Activated T-cell treated with anti-CD3 and anti-CD28 coated beads, Interleukin-2, amount 50 U/mL, for 4 hours (primary cell): Measurements from ENCODE around the gene IL13RA2. TPM values are rescaled to one million over a fixed set of nuclear protein-coding genes. Genes with fewer than 3 reads are reported as not detected.

Source experiments
- ATAC-seq, 2 donors: fragments of 200-7000 bp; cut with Tn5 transposase; one replicate each; pipeline ENCODE4 v1.10.0; 2021
- DNase-seq: peaks from one replicate; pipeline ENCODE4 v3.0.0-alpha.2; 2020
- H3K27me3 Mint-ChIP-seq: one replicate; pipeline ENCODE4 v1.8.0; 2021; ENCODE audit warnings: low read depth, mixed read lengths
- H3K36me3 Mint-ChIP-seq: one replicate; pipeline ENCODE4 v1.8.0; 2022; ENCODE audit warnings: mixed read lengths; ENCODE audit not compliant: insufficient read depth
- H3K4me1 Mint-ChIP-seq: one replicate; pipeline ENCODE4 v1.8.0; 2021; ENCODE audit warnings: low read depth, mixed read lengths
- H3K4me3 Mint-ChIP-seq: one replicate; pipeline ENCODE4 v1.8.0; 2021; ENCODE audit warnings: mild to moderate bottlenecking, moderate library complexity, mixed read lengths
- H3K9me3 Mint-ChIP-seq: one replicate; pipeline ENCODE4 v1.8.0; 2021; ENCODE audit warnings: mixed read lengths
- total RNA-seq, 3 donors: library from RNA; stranded (reverse); gene quantifications; one replicate each; pipeline ENCODE4 v1.2.1, GENCODE V29; 2021

IL13RA2 gene
- total RNA-seq, 3 donors from 2014 or later: not detected

DNA sequence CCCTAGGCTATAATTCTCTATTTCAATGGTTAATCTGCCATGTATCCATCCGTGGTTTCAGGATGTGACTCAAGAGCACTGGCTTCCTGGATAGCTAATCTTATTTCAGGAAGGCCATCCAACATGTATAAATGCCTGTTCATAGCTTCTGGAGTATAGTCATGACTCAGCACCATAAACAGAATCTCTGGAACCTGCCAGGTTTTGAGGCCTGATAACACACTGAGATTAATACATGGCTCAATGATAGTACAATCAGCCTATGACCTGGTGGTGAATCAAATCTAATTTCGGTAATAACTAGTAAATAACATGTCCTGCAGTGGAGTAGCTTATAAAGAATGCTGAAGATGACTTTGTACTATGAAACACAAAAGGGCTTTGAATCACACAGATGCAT lies 5.7 kb upstream of the IL13RA2 start:
- no peaks in the 10 kb centered on the region for H3K4me1 Mint-ChIP-seq
- DNase-seq (no peak), ATAC-seq (no peak)
- H3K9me3 Mint-ChIP-seq: no peaks in the 10 kb centered on the region
- no peaks in the 10 kb centered on the region for H3K36me3 Mint-ChIP-seq
- no peak overlapping the region for H3K4me3 Mint-ChIP-seq
- peaks cover 2% of the 10 kb centered on the region for H3K27me3 Mint-ChIP-seq

DNA sequence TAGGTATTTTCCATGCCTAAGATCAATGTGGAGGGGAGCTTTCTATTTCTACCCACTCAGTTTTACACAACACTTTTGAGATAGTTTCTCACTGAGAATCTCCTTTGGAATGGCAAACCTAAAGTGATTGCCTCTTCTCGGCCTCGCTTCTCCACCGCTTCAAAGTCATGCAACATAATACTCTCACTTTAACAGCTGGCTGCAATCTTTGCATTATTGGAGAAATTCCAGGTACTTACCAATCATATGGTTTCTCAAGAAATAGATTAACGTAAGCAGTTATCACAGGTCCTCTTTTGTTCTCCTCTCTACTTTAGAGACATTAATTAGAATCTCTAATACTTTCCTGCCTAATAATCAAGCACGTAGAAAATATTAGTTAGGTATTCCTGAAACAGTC lies 3.7 kb upstream of the IL13RA2 start:
- H3K4me1 Mint-ChIP-seq: no peaks in the 10 kb centered on the region
- no peak for ATAC-seq
- no peaks in the 10 kb centered on the region for H3K9me3 Mint-ChIP-seq
- no peak overlapping the region for H3K4me3 Mint-ChIP-seq
- no peaks in the 10 kb centered on the region for H3K36me3 Mint-ChIP-seq
- no peak for DNase-seq
- H3K27me3 Mint-ChIP-seq: peaks cover 2% of the 10 kb centered on the region

DNA sequence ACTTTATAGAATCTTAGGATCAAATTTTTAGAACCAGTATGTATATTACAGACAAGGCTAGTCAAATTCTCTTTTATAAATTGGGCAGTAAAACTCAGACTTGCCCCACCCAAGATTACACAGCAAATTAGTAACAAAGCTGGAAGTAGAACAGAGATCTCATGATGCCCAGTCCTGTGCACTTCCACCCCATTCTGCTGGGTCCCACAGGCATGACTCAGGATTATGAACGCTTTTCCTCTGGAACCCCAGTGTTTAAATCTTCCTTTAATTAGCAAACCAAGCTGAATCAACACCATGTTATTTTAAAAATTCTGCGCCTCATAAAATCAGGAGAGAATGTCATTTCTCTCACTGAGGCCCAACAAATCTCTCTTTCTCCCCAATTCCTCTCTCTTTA lies 1.5 kb upstream of the IL13RA2 start:
- Mint-ChIP-seq H3K9me3 (no peaks in the 10 kb centered on the region), H3K4me1 (no peaks in the 10 kb centered on the region), H3K36me3 (no peaks in the 10 kb centered on the region), H3K27me3 (no peaks in the 10 kb centered on the region), H3K4me3 (no peak overlapping the region)
- ATAC-seq (no peak), DNase-seq (no peak)

DNA sequence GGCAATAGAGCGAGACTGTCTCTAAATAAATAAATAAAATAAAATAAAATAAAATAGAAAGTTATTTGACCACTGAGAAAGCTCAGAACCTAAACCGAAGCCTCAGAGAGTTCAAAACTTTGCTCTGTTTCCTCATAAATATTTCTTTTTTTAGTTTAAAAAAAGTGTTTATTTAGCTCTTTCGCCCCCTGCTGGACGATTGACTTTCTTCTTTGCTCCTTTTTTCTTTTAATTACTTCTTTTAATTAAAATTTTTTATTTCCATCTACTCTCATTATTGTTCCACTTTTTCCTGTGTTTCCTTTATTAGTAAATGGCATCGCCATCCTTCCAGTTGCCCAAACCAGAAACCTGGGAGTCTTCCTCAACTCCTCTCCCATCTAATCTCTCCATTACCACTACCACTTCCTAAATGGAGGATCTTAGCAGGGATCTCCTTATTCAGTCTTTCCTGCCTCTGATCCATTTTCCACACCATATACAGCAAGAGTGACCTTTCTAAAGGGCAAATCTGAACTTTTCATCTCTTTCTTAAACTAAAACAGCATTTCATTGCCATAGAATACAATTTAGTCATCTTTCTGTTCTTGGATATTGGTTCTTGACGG lies 728 bp upstream of the IL13RA2 start:
- Mint-ChIP-seq H3K9me3 (no peaks in the 10 kb centered on the region), H3K27me3 (no peaks in the 10 kb centered on the region), H3K4me1 (no peaks in the 10 kb centered on the region), H3K4me3 (no peak overlapping the region), H3K36me3 (no peaks in the 10 kb centered on the region)
- ATAC-seq: no peak
- DNase-seq: no peak

DNA sequence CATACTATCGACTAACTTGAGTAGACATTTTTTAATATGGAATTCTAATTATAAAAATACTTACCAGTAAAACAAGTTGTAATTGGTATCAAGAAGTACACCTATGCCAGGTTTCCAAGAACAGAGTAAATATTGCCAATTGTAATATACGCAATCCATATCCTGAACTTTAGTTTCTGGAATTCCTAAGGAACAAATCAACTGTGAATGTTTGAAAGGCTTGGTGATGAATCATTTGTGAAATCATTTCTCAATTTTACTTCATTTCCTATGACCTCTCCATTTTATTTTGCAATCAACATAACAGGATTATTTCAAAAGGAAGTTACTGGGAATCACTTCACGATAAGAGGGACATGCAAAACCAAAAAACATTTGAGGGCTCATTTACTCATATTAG lies 3.7 kb downstream of the IL13RA2 start:
- ATAC-seq: no peak
- DNase-seq: no peak
- no peaks in the 10 kb centered on the region for H3K4me1 Mint-ChIP-seq
- no peaks in the 10 kb centered on the region for H3K36me3 Mint-ChIP-seq
- no peaks in the 10 kb centered on the region for H3K27me3 Mint-ChIP-seq
- no peaks in the 10 kb centered on the region for H3K9me3 Mint-ChIP-seq
- H3K4me3 Mint-ChIP-seq: no peak overlapping the region

DNA sequence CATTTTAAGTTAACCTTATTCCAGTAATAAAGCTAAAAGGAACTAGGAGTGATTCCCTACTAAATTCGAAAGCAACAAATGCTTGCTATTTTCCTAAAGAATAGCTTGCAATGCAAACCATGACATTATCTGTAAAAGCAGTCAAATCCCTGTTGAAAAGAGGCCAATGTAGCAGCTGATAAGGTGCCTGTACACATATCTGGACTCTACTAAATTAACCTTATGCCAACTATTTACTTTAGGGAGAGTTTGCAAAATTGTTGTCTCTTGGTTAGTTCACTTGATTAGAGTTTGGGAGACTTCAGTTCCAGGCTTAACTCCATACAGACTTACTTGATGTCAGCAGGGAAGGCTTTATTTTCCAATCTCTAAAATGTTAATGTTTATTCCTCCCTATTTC lies 6.0 kb downstream of the IL13RA2 start:
- ATAC-seq (no peak), DNase-seq (no peak)
- Mint-ChIP-seq H3K4me3 (no peak overlapping the region), H3K4me1 (no peaks in the 10 kb centered on the region), H3K27me3 (no peaks in the 10 kb centered on the region), H3K9me3 (no peaks in the 10 kb centered on the region), H3K36me3 (no peaks in the 10 kb centered on the region)

DNA sequence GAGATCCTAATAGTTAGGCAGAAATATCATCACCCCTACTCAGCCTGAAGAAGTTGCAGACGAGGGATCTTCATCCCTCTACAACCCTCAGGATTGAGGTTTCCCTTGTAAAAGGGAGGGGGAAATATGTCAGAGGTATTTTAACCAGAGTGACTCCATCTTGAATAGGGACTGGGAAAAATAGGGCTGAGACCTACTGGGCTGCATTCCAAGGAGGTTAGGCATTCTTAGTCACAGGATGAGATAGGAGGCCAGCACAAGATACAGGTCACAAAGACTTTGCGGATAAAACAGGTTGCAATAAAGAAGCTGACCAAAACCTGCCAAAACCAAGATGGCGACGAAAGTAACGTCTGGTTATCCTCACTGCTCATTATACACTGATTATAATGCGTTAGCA lies 17.5 kb downstream of the IL13RA2 start:
- no peaks in the 10 kb centered on the region for H3K4me1 Mint-ChIP-seq
- no peaks in the 10 kb centered on the region for H3K36me3 Mint-ChIP-seq
- H3K4me3 Mint-ChIP-seq: no peak overlapping the region
- no peaks in the 10 kb centered on the region for H3K27me3 Mint-ChIP-seq
- no peak for DNase-seq
- no peaks in the 10 kb centered on the region for H3K9me3 Mint-ChIP-seq
- ATAC-seq: no peak

DNA sequence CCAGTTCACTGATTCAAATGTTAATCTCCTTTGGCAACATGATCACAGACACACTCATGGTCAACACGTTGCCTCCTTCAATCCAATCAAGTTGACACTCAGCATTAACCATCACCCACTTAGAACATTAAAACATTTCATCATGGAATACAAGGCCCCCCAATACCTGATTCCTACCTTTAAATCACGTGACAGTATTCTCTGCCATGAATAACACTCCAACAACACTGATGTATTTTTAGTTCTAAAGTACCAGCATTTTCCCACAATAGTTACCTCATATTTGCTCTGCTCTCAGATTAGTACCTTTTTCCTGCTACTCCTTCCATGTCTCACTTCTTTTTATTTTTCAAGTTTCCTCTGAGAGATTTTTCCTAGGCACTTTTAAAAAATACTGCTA lies 19.6 kb downstream of the IL13RA2 start:
- Mint-ChIP-seq H3K27me3 (no peaks in the 10 kb centered on the region), H3K9me3 (no peaks in the 10 kb centered on the region), H3K4me1 (no peaks in the 10 kb centered on the region), H3K36me3 (no peaks in the 10 kb centered on the region), H3K4me3 (no peak overlapping the region)
- no peak for DNase-seq
- ATAC-seq: no peak

DNA sequence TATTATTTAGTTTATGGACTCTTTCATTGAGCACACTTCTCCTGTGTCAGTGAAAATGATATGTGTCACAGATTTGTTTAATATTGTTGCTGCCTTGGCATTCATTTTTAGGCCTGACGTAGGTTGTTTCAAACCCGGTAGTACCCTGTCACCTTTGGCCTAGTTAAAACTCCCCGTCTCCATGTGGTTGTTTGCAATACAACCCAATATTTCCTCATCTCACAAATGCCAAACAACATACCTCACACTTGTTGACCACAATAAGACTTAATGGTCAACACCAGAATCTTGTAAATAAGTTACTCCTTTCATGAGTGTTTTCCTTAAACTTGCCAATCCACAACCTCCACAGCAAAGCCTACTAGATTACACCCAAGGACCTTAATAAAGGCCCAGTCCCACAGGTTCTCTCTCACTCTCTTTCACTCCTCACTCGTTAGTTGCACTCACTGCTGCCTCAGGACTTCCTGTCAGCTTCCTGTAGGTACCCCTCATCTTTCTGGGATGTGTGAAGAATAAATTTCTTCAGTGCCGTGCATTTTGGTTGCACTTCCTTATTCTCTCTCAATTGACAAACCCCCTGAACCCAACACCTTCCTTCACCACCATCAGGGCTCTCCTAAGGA lies 31.3 kb downstream of the IL13RA2 start:
- H3K4me1 Mint-ChIP-seq: no peaks in the 10 kb centered on the region
- H3K4me3 Mint-ChIP-seq: no peak overlapping the region

DNA sequence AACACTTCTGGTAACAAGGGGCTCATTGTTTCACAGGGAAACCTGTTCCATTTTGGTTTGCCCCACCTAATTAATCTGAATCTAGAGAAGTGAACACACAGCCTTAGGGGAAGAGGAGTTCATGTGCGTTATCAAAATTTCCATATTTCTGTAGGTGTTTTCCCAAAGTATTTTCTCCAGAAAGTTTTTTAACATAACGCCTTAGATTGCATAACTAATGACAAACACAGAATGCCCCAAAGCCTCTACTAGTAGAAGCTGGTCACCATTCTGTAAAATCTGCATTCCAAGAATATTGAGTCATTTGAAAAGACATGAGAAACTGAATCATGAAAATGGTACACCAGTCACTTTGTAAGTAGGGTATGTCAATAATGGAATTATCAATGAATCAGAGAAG lies 41.1 kb downstream of the IL13RA2 start:
- H3K36me3 Mint-ChIP-seq: no peaks in the 10 kb centered on the region
- no peak overlapping the region for H3K4me3 Mint-ChIP-seq
- DNase-seq: no peak
- no peak for ATAC-seq
- no peaks in the 10 kb centered on the region for H3K27me3 Mint-ChIP-seq
- H3K4me1 Mint-ChIP-seq: no peaks in the 10 kb centered on the region
- H3K9me3 Mint-ChIP-seq: peaks cover 4% of the 10 kb centered on the region

More for the DNA sequence above, 31.3 kb downstream of the IL13RA2 start:
- no peak for ATAC-seq
- Mint-ChIP-seq H3K36me3 (no peaks in the 10 kb centered on the region), H3K9me3 (no peaks in the 10 kb centered on the region), H3K27me3 (no peaks in the 10 kb centered on the region)
- DNase-seq: no peak

DNA sequence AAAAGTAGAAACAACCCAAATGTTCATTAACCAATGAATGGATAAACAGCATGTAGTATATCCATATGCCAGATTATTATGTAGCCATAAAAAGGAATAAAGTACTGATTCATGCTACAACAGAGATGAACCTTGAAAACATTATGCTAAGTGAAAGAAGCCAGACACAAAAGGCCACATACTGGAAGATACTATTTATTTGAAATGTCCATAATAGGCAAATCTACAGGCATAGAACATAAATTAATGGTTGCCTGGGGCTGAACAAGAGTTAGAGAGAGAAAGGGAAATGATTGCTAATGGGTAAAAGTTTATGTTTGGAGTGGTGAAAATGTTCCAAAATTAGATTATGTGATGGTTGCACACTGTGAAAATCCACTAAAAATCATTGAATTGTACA lies 44.4 kb downstream of the IL13RA2 start:
- ATAC-seq (no peak), DNase-seq (no peak)
- H3K4me3 Mint-ChIP-seq: no peak overlapping the region
- H3K9me3 Mint-ChIP-seq: no peaks in the 10 kb centered on the region
- no peaks in the 10 kb centered on the region for H3K36me3 Mint-ChIP-seq
- H3K27me3 Mint-ChIP-seq: no peaks in the 10 kb centered on the region
- H3K4me1 Mint-ChIP-seq: no peaks in the 10 kb centered on the region

DNA sequence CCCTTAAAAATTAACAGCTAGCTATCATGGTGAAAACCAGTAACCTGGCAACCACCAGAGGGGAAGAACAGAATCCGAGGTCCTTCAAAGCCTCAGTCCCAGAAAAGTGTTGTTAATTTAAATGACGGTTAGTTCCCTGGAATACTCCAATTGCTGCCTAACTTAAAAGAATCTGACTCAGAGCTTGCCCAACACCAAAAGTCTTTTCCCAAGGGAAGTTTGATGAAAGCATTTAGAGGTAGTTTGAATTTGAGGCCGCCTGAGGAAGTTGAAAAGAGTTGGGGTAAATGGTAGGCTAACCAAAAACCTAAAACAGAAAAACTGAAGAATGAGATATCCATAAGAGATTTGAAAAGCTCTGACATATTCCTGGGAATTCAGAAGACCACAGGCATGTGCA lies 46.6 kb downstream of the IL13RA2 start:
- no peaks in the 10 kb centered on the region for H3K9me3 Mint-ChIP-seq
- no peak for ATAC-seq
- no peaks in the 10 kb centered on the region for H3K27me3 Mint-ChIP-seq
- H3K36me3 Mint-ChIP-seq: no peaks in the 10 kb centered on the region
- no peak for DNase-seq
- no peak overlapping the region for H3K4me3 Mint-ChIP-seq
- no peaks in the 10 kb centered on the region for H3K4me1 Mint-ChIP-seq

DNA sequence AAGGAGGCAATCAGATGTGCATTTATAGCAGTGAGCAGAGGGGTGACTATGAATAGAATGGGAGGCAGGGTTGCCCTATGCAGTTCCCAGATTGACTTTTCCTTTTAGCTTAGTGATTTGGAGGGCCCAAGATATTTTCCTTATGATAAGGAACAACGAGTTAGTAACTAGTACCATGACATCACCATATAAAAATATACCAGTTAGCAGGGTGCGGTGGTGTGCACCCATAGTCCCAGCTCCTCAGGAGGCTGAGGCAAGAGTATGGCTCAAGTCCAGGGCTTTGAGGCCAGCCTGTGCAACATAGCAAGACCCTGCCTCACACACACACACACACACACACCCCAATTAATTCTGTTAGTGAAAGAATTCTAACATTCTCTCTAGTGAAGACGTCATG lies 53.0 kb downstream of the IL13RA2 start:
- no peaks in the 10 kb centered on the region for H3K4me1 Mint-ChIP-seq
- no peaks in the 10 kb centered on the region for H3K9me3 Mint-ChIP-seq
- DNase-seq (no peak), ATAC-seq (no peak)
- no peaks in the 10 kb centered on the region for H3K27me3 Mint-ChIP-seq
- H3K4me3 Mint-ChIP-seq: no peak overlapping the region
- H3K36me3 Mint-ChIP-seq: no peaks in the 10 kb centered on the region

DNA sequence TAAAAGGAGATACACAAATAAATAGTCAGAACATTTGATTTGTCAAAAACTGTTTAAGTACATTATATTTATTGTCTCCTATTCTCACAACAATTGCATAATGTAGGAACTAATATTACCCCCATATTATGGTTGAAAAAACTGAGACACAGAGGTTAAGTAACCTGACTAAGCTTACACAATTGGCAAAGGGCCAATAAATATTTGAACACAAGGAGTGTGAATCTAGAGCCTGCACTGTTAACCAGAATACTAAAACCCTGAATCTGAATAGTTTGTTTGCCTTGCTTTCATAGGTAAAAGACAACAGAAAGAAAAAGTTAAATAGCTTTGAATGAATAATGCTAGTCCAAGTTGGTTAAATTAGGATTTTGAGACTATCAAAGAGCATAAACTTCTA lies 55.2 kb downstream of the IL13RA2 start:
- no peaks in the 10 kb centered on the region for H3K36me3 Mint-ChIP-seq
- H3K27me3 Mint-ChIP-seq: no peaks in the 10 kb centered on the region
- DNase-seq (no peak), ATAC-seq (no peak)
- H3K4me1 Mint-ChIP-seq: no peaks in the 10 kb centered on the region
- no peaks in the 10 kb centered on the region for H3K9me3 Mint-ChIP-seq
- H3K4me3 Mint-ChIP-seq: no peak overlapping the region

DNA sequence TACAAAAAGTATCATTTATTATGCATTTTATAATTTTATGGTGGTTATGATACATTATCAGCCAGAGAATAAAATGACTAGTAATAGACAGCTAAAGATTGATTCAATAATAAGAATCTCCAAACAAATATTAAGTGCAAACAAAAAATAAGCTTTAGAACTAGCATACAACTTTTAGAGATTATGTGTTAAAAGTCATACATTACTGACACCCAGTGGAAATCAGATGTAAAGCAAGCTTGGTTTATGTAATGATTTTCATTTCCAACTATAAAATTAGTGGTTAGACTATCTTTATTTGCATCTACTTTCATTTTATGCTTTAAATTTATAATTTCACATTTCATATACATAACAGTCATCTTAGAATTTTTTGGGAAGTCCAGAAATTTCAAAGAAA lies 57.7 kb downstream of the IL13RA2 start:
- Mint-ChIP-seq H3K36me3 (no peaks in the 10 kb centered on the region), H3K4me3 (no peak overlapping the region), H3K4me1 (no peaks in the 10 kb centered on the region), H3K9me3 (no peaks in the 10 kb centered on the region), H3K27me3 (no peaks in the 10 kb centered on the region)
- DNase-seq (no peak), ATAC-seq (no peak)
